Testis (tissue), 2 donors: Measurements from ENCODE around the gene KIRREL1.

Experiments
- CTCF ChIP-seq, 3 experiments: fragments of 450-650 bp in 2 of 3; fragments of 200-600 bp in 1 of 3; sonication (generic) in 1 of 3; IDR thresholded peaks; one replicate each; pipeline ENCODE4 v1.5.1; 2016 to 2019; ENCODE audit warnings: antibody characterized with exemption in 3 of 3, mild to moderate bottlenecking in 2 of 3, moderate library complexity in 1 of 3
- POLR2A ChIP-seq: fragments of 450-650 bp; IDR thresholded peaks from one replicate; pipeline ENCODE4 v1.6.1; 2017; ENCODE audit warnings: antibody characterized with exemption, mild to moderate bottlenecking, moderate library complexity

- TF ChIP-seq CTCF (IDR thresholded peaks at IDR 0.05) (no peak), POLR2A (no peak)
These were observed 104.8 kb downstream of the KIRREL1 start for GRCh38 chr1:158098256-158098655.
